Measurements from ENCODE around the gene LRRC17.

LRRC17 gene

GRCh38 chr7:102874966-102875365, 37.8 kb upstream of the LRRC17 start:
- no peak for TF ChIP-seq CTCF (IDR thresholded peaks at IDR 0.05; ENCODE audit: extremely low read depth, missing control alignments)
- DNase-seq (ENCODE audit: low spot score) = no peak

GRCh38 chr7:102875700-102876295, 37.0 kb upstream of the LRRC17 start:
- TF ChIP-seq CTCF (IDR thresholded peaks at IDR 0.05; ENCODE audit: extremely low read depth, missing control alignments) = no peak
- no peak for DNase-seq (ENCODE audit: low spot score)

GRCh38 chr7:102883098-102883860, 29.5 kb upstream of the LRRC17 start:
- no peak for DNase-seq (ENCODE audit: low spot score)
- TF ChIP-seq CTCF (IDR thresholded peaks at IDR 0.05; ENCODE audit: extremely low read depth, missing control alignments) = no peak

- DNase-seq (ENCODE audit: low spot score) = no peak
- TF ChIP-seq CTCF (IDR thresholded peaks at IDR 0.05; ENCODE audit: extremely low read depth, missing control alignments) = no peak
Observed at GRCh38 chr7:102888561-102889233, 24.1 kb upstream of the LRRC17 start.

GRCh38 chr7:102889851-102890250, 22.9 kb upstream of the LRRC17 start:
- no peak for DNase-seq (ENCODE audit: low spot score)
- no peak for TF ChIP-seq CTCF (IDR thresholded peaks at IDR 0.05; ENCODE audit: extremely low read depth, missing control alignments)

GRCh38 chr7:102890292-102890970, 22.4 kb upstream of the LRRC17 start:
- no peak for TF ChIP-seq CTCF (IDR thresholded peaks at IDR 0.05; ENCODE audit: extremely low read depth, missing control alignments)
- DNase-seq (ENCODE audit: low spot score) = no peak
